B cell (primary cell): ENCODE measurements around the gene LTBP3. TPM values are rescaled to one million over a fixed set of nuclear protein-coding genes. Genes with fewer than 3 reads are reported as not detected.

ENCODE experiments used
- ATAC-seq: fragments of 200-7000 bp; cut with Tn5 transposase; one replicate; pipeline ENCODE4 v1.10.0; 2021; ENCODE audit warnings: low read depth, mild to moderate bottlenecking, moderate number of reproducible peaks, moderate library complexity
- CTCF ChIA-PET: fragments of 350-600 bp; sonication (Branson Sonifier 250); formaldehyde crosslinking; loops from one replicate; lab custom pipeline; 2021; ENCODE audit warnings: antibody characterized with exemption, inconsistent platforms; lab: Charles Lee
- POLR2A ChIA-PET: fragments of 350-600 bp; sonication (Branson Sonifier 250); formaldehyde crosslinking; loops from one replicate; lab custom pipeline; 2021; ENCODE audit warnings: antibody characterized with exemption; lab: Charles Lee
- DNase-seq: peaks from one replicate; pipeline ENCODE4 v3.0.0; 2013
- H2AFZ ChIP-seq: 2 replicates; pipeline ENCODE4 v1.6.1; 2012; ENCODE audit warnings: mild to moderate bottlenecking, low read depth, low read length; ENCODE audit not compliant: insufficient read depth, poor library complexity, severe bottlenecking
- H3K27ac ChIP-seq, 2 donors: 1 replicate in 1 of 2; 2 replicates in 1 of 2; pipeline ENCODE4 v1.5.1; 2012 to 2013; ENCODE audit warnings: low read length in 2 of 2, mild to moderate bottlenecking in 2 of 2, moderate library complexity in 1 of 2
- H3K27me3 ChIP-seq, 4 experiments: fragments of 200-600 bp in 1 of 4; sonication (generic) in 1 of 4; replicated peaks in 1 of 4; 1 replicate in 2 of 4; 2 replicates in 2 of 4; pipeline versions ENCODE4 v1.6.1 to v1.7.0; 2013 to 2016; ENCODE audit warnings: low read length in 3 of 4, mild to moderate bottlenecking in 2 of 4, mixed read lengths in 1 of 4, moderate library complexity in 1 of 4; ENCODE audit not compliant: insufficient read depth in 4 of 4, control insufficient read depth in 3 of 4; ENCODE audit errors: control extremely low read depth in 1 of 4
- H3K36me3 ChIP-seq, 2 experiments: replicated peaks in 1 of 2; 1 replicate in 1 of 2; 2 replicates in 1 of 2; pipeline versions ENCODE4 v1.6.1 to v1.7.1; 2013; ENCODE audit warnings: low read length in 1 of 2; ENCODE audit not compliant: insufficient read depth in 2 of 2, control insufficient read depth in 1 of 2; ENCODE audit errors: control extremely low read depth in 1 of 2, extremely low read depth in 1 of 2
- H3K4me1 ChIP-seq, 2 donors: fragments of 200-600 bp in 1 of 2; sonication (generic) in 1 of 2; 1 replicate in 1 of 2; 2 replicates in 1 of 2; pipeline versions ENCODE4 v1.5.1 to v1.6.1; 2013 to 2017; ENCODE audit warnings: low read length in 2 of 2; ENCODE audit not compliant: control insufficient read depth in 2 of 2, insufficient read depth in 2 of 2
- H3K4me2 ChIP-seq: replicated peaks from 2 replicates; pipeline ENCODE3; 2012; ENCODE audit warnings: mild to moderate bottlenecking, low read depth, low read length; ENCODE audit not compliant: poor library complexity, severe bottlenecking
- H3K4me3 ChIP-seq, 5 experiments: fragments of 200-600 bp in 1 of 5; sonication (generic) in 1 of 5; 1 replicate in 3 of 5; 2 replicates in 2 of 5; pipeline versions ENCODE4 v1.5.1 to v1.7.0; 2011 to 2016; ENCODE audit warnings: low read length in 4 of 5, mild to moderate bottlenecking in 4 of 5, low read depth in 2 of 5, control low read depth in 1 of 5, moderate library complexity in 1 of 5; ENCODE audit not compliant: insufficient read depth in 1 of 5; ENCODE audit errors: control extremely low read depth in 1 of 5, extremely low read depth in 1 of 5
- H3K79me2 ChIP-seq: fragments of 200-600 bp; sonication (generic); one replicate; pipeline ENCODE4 v1.6.0; 2016; ENCODE audit warnings: low read length; ENCODE audit not compliant: control insufficient read depth, insufficient read depth
- H3K9ac ChIP-seq: fragments of 200-600 bp; sonication (generic); 2 replicates; pipeline ENCODE4 v1.6.1; 2017; ENCODE audit warnings: mild to moderate bottlenecking, low read length, moderate library complexity
- H3K9me3 ChIP-seq, 3 donors: one replicate each; pipeline versions ENCODE4 v1.6.1 to v1.7.1; 2013; ENCODE audit warnings: low read length in 2 of 3; ENCODE audit not compliant: control insufficient read depth in 2 of 3, insufficient read depth in 1 of 3; ENCODE audit errors: control extremely low read depth in 1 of 3
- H4K20me1 ChIP-seq: 2 replicates; pipeline ENCODE4 v1.6.0; 2012; ENCODE audit warnings: mild to moderate bottlenecking, low read length; ENCODE audit not compliant: insufficient read depth, control insufficient read depth, poor library complexity, severe bottlenecking
- H3K27ac Mint-ChIP-seq: one replicate; pipeline ENCODE4 v1.8.0; 2021; ENCODE audit warnings: mixed read lengths
- H3K27me3 Mint-ChIP-seq: one replicate; pipeline ENCODE4 v1.8.0; 2021; ENCODE audit warnings: mixed read lengths
- H3K4me1 Mint-ChIP-seq: one replicate; pipeline ENCODE4 v1.8.0; 2021; ENCODE audit warnings: mixed read lengths
- H3K4me3 Mint-ChIP-seq: one replicate; pipeline ENCODE4 v1.8.0; 2021; ENCODE audit warnings: mixed read lengths
- H3K9me3 Mint-ChIP-seq: one replicate; pipeline ENCODE4 v1.8.0; 2022; ENCODE audit warnings: mixed read lengths; ENCODE audit not compliant: insufficient read depth
- CTCF ChIP-seq: fragments of 200-600 bp; IDR thresholded peaks from one replicate; pipeline ENCODE4 v1.8.0; 2022; ENCODE audit warnings: antibody characterized with exemption, mild to moderate bottlenecking
- EZH2 ChIP-seq: IDR thresholded peaks from 2 replicates; pipeline ENCODE4 v1.6.1; 2012; ENCODE audit warnings: borderline replicate concordance, low read depth, mild to moderate bottlenecking, moderate library complexity, low read length; ENCODE audit not compliant: insufficient read depth, poor library complexity, severe bottlenecking
- WGBS: methylation state at CpG from one replicate; pipeline ENCODE4 v1.1.5; 2013; ENCODE audit warnings: missing lambda C conversion rate; ENCODE audit not compliant: insufficient coverage; 5-methylcytosine and 5-hydroxymethylcytosine counted together
- intact Hi-C: fragments of 100-400 bp; cut with micrococcal nuclease; formaldehyde crosslinking; loops from one replicate; pipeline ENCODE4 v1.10.0; 2022
- polyA plus RNA-seq: library from polyadenylated mRNA; depleted of rRNA; stranded (reverse); fragments of >200 nt; gene quantifications from 2 replicates; pipeline ENCODE4 v1.2.3, GENCODE V29; 2012
- total RNA-seq, 2 donors: library from RNA; stranded (reverse); fragments of 120-200 nt in 1 of 2; gene quantifications; 1 replicate in 1 of 2; 2 replicates in 1 of 2; pipeline versions ENCODE4 v1.2.3 to v1.2.4, GENCODE V29; 2013 to 2022

The LTBP3 gene
- total and polyA plus RNA-seq, 2 donors (not counting 1 experiment from before 2014, with no cell fraction given), result 65.1 to 69.0 TPM

GRCh38 chr11:65575568-65576231 is 17.5 kb upstream of the LTBP3 start, which contains the start of gene EHBP1L1:
Gene EHBP1L1 (plus strand): TSS chr11:65576053. CDS start chr11:65576303, 250 bp downstream.
- Histone ChIP-seq H2AFZ (peak within 1 kb of the TSS; percentile 62), H3K27me3 (no peaks in the 10 kb centered on the region), H3K79me2 (peaks cover 31% of the 10 kb centered on the region), H3K4me3 (peak within 1 kb of the TSS; percentile 55 to 92 (median 70)), H3K4me2 (peak within 1 kb of the TSS; percentile 100), H3K4me1 (peaks cover 41 to 62% of the 10 kb centered on the region in 2 donors), H3K36me3 (peaks cover 5 to 24% of the 10 kb centered on the region in 2 experiments), H3K9ac (peak within 1 kb of the TSS; percentile 83), H3K9me3 (no peaks in the 10 kb centered on the region), H4K20me1 (peaks cover 40% of the 10 kb centered on the region), H3K27ac (peak within 1 kb of the TSS; percentile 92 to 94)
- H3K9me3 Mint-ChIP-seq, result no peaks in the 10 kb centered on the region
- 1% methylated on average over 40 of the region's 69 CpGs for WGBS
- intact Hi-C loops, result loop anchor here (1.0 to 10.0 kb wide), 3 partner anchors 63 to 831 kb away; partner anchors contain the start of genes CFL1, RASGRP2 and SIPA1
- H3K4me1 Mint-ChIP-seq, result peaks cover 61% of the 10 kb centered on the region
- POLR2A ChIA-PET, result interaction anchor here (0.6 to 7.5 kb wide), 12 partner anchors 12 to 1280 kb away, joined by 3 to 53 read pairs (median 8); partner anchors contain the start of genes FAU, MAP3K11, MRPL49 and MUS81
- no peaks in the 10 kb centered on the region for H3K27me3 Mint-ChIP-seq
- H3K27ac Mint-ChIP-seq, result peak within 1 kb of the TSS; percentile 98
- DNase-seq, result peak; percentile 82
- TF ChIP-seq EZH2, result no peak
- TF ChIP-seq CTCF, result no peak
- CTCF ChIA-PET, result interaction anchor here (0.6 to 5.5 kb wide), 10 partner anchors 13 to 1036 kb away, joined by 3 to 97 read pairs (median 4); partner anchors contain the start of genes MAP3K11, PCNX3 and SIPA1
- H3K4me3 Mint-ChIP-seq, result peak within 1 kb of the TSS; percentile 98
- ATAC-seq, result peak; percentile 39
